H1 (cell line): ENCODE measurements around the gene IP6K3. TPM values are rescaled to one million over a fixed set of nuclear protein-coding genes. Genes with fewer than 3 reads are reported as not detected.

Experiments
- CTCF ChIA-PET: fragments of 300-600 bp; sonication (Branson Sonifier 250); formaldehyde crosslinking; loops from one replicate; lab custom pipeline; 2021; ENCODE audit not compliant: partially characterized antibody; lab: Charles Lee
- POLR2A ChIA-PET: fragments of 300-600 bp; sonication (Branson Sonifier 250); formaldehyde crosslinking; loops from one replicate; lab custom pipeline; 2021; ENCODE audit warnings: inconsistent platforms; ENCODE audit not compliant: partially characterized antibody; lab: Charles Lee
- DNase-seq, 2 experiments: peaks; one replicate each; pipeline versions ENCODE4 v3.0.0 to v3.0.0-alpha.2; 2010 to 2022; ENCODE audit warnings: low spot score in 2 of 2, low read depth in 1 of 2, mixed read lengths in 1 of 2
- FAIRE-seq: peaks from 2 replicates; lab custom pipeline; 2011; peaks lifted over from hg19 to GRCh38; lab: Jason Lieb, UNC
- H2AFZ ChIP-seq: 2 replicates; pipeline ENCODE4 v1.8.1; 2012; ENCODE audit warnings: low read length, inconsistent platforms
- H2AK5ac ChIP-seq: 2 replicates; pipeline ENCODE4 v1.6.1; 2013; ENCODE audit warnings: low read depth, low read length
- H2BK120ac ChIP-seq: replicated peaks from 2 replicates; pipeline ENCODE3; 2013; ENCODE audit warnings: low read depth, low read length, inconsistent platforms
- H2BK12ac ChIP-seq: 2 replicates; pipeline ENCODE4 v1.6.1; 2013; ENCODE audit warnings: low read depth, low read length
- H2BK15ac ChIP-seq: 2 replicates; pipeline ENCODE4 v1.6.1; 2013; ENCODE audit warnings: low read length
- H2BK20ac ChIP-seq: 2 replicates; pipeline ENCODE4 v1.6.1; 2013; ENCODE audit warnings: low read length
- H2BK5ac ChIP-seq: 2 replicates; pipeline ENCODE4 v1.6.1; 2013; ENCODE audit warnings: low read depth, low read length
- H3K14ac ChIP-seq: 2 replicates; pipeline ENCODE4 v1.6.1; 2013; ENCODE audit warnings: inconsistent platforms; ENCODE audit not compliant: insufficient read length
- H3K18ac ChIP-seq: 2 replicates; pipeline ENCODE4 v1.6.1; 2013; ENCODE audit warnings: low read length; ENCODE audit errors: extremely low read depth
- H3K23ac ChIP-seq: 2 replicates; pipeline ENCODE4 v1.6.1; 2013; ENCODE audit warnings: inconsistent platforms; ENCODE audit not compliant: insufficient read length
- H3K23me2 ChIP-seq: 2 replicates; pipeline ENCODE4 v1.6.1; 2013; ENCODE audit warnings: low read depth, low read length
- H3K27ac ChIP-seq: 2 replicates; pipeline ENCODE4 v1.6.1; 2011; ENCODE audit warnings: low read depth, low read length, inconsistent platforms
- H3K27me3 ChIP-seq, 4 experiments: replicated peaks in 1 of 4; 1 replicate in 1 of 4; 2 replicates in 3 of 4; pipeline versions ENCODE4 v1.6.1 to v1.8.1; 2011 to 2013; ENCODE audit warnings: low read length in 3 of 4, mild to moderate bottlenecking in 3 of 4, inconsistent platforms in 2 of 4, mixed read lengths in 2 of 4, moderate library complexity in 1 of 4; ENCODE audit not compliant: control insufficient read depth in 3 of 4, insufficient read depth in 3 of 4; ENCODE audit errors: extremely low read depth in 1 of 4
- H3K36me3 ChIP-seq, 4 experiments: 2 replicates each; pipeline versions ENCODE4 v1.6.1 to v1.8.1; 2011 to 2013; ENCODE audit warnings: mild to moderate bottlenecking in 4 of 4, low read length in 3 of 4, moderate library complexity in 2 of 4, control low read depth in 1 of 4, inconsistent platforms in 1 of 4; ENCODE audit not compliant: insufficient read depth in 4 of 4, control insufficient read depth in 2 of 4
- H3K4ac ChIP-seq: replicated peaks from 2 replicates; pipeline ENCODE3; 2013; ENCODE audit warnings: low read length, low read depth, mixed read lengths, inconsistent platforms; ENCODE audit not compliant: insufficient read length
- H3K4me1 ChIP-seq, 4 experiments: replicated peaks in 1 of 4; 1 replicate in 1 of 4; 2 replicates in 3 of 4; pipeline versions ENCODE4 v1.6.1 to v1.8.1; 2011 to 2013; ENCODE audit warnings: low read length in 3 of 4, inconsistent platforms in 2 of 4, mixed read lengths in 1 of 4; ENCODE audit not compliant: insufficient read depth in 4 of 4, control insufficient read depth in 3 of 4
- H3K4me2 ChIP-seq, 2 experiments: 2 replicates each; pipeline versions ENCODE4 v1.6.1 to v1.8.1; 2011 to 2013; ENCODE audit warnings: low read depth in 2 of 2, low read length in 2 of 2, control low read depth in 1 of 2, inconsistent platforms in 1 of 2, mild to moderate bottlenecking in 1 of 2; ENCODE audit not compliant: insufficient read depth in 1 of 2
- H3K4me3 ChIP-seq, 4 experiments: fragments of 200-600, 300-600 bp in 1 of 4; sonication (generic), shearing (Covaris generic), sonication (Bioruptor Twin) in 1 of 4; 2 replicates each; pipeline versions ENCODE4 v1.5.1 to v1.8.1; 2011 to 2016; ENCODE audit warnings: low read length in 4 of 4, low read depth in 3 of 4, control low read depth in 2 of 4, inconsistent platforms in 2 of 4, mild to moderate bottlenecking in 2 of 4, mixed read lengths in 1 of 4, moderate library complexity in 1 of 4; ENCODE audit not compliant: insufficient read depth in 2 of 4; ENCODE audit errors: extremely low read depth in 1 of 4
- H3K56ac ChIP-seq: replicated peaks from 2 replicates; pipeline ENCODE3; 2013; ENCODE audit warnings: low read depth, mild to moderate bottlenecking, mixed read lengths, low read length, inconsistent platforms; ENCODE audit not compliant: insufficient read length
- H3K79me1 ChIP-seq: 2 replicates; pipeline ENCODE4 v1.6.1; 2013; ENCODE audit warnings: low read depth, low read length, control low read depth
- H3K79me2 ChIP-seq, 2 experiments: 2 replicates each; pipeline versions ENCODE4 v1.6.1 to v1.8.1; 2012 to 2013; ENCODE audit warnings: low read length in 2 of 2, mild to moderate bottlenecking in 2 of 2, inconsistent platforms in 1 of 2; ENCODE audit not compliant: insufficient read depth in 2 of 2, control insufficient read depth in 1 of 2
- H3K9ac ChIP-seq, 4 experiments: replicated peaks in 1 of 4; 1 replicate in 1 of 4; 2 replicates in 3 of 4; pipeline versions ENCODE4 v1.6.1 to v1.8.1; 2011 to 2013; ENCODE audit warnings: low read depth in 3 of 4, low read length in 3 of 4, control low read depth in 2 of 4, mild to moderate bottlenecking in 2 of 4, moderate library complexity in 2 of 4, inconsistent platforms in 1 of 4; ENCODE audit errors: extremely low read depth in 1 of 4
- H3K9me3 ChIP-seq, 2 experiments: 2 replicates each; pipeline versions ENCODE4 v1.6.1 to v1.8.1; 2012 to 2013; ENCODE audit warnings: mild to moderate bottlenecking in 2 of 2, moderate library complexity in 2 of 2, control low read depth in 1 of 2, inconsistent platforms in 1 of 2, low read depth in 1 of 2, low read length in 1 of 2, mixed read lengths in 1 of 2; ENCODE audit not compliant: insufficient read depth in 2 of 2
- H4K20me1 ChIP-seq, 2 experiments: replicated peaks in 1 of 2; 2 replicates each; pipeline versions ENCODE3 to v1.8.1; 2011 to 2013; ENCODE audit warnings: inconsistent platforms in 2 of 2, low read length in 2 of 2, mild to moderate bottlenecking in 1 of 2; ENCODE audit not compliant: insufficient read depth in 2 of 2, control insufficient read depth in 1 of 2
- H4K5ac ChIP-seq: 2 replicates; pipeline ENCODE4 v1.6.1; 2013; ENCODE audit warnings: low read length, low read depth, mixed read lengths, inconsistent platforms; ENCODE audit not compliant: insufficient read length
- H4K8ac ChIP-seq: 2 replicates; pipeline ENCODE4 v1.8.0; 2013; ENCODE audit warnings: mild to moderate bottlenecking, moderate library complexity, low read length, inconsistent platforms; ENCODE audit not compliant: insufficient read depth; ENCODE audit errors: extremely low read depth
- H4K91ac ChIP-seq: replicated peaks from 2 replicates; pipeline ENCODE3; 2013; ENCODE audit warnings: low read length, mixed read lengths, inconsistent platforms; ENCODE audit not compliant: insufficient read length
- ATF3 ChIP-seq: IDR thresholded peaks from 2 replicates; pipeline ENCODE4 v1.6.1; 2011; ENCODE audit warnings: low read depth, mild to moderate bottlenecking, low read length; ENCODE audit not compliant: insufficient read depth
- BACH1 ChIP-seq: IDR thresholded peaks from 2 replicates; pipeline ENCODE4 v1.6.1; 2012; ENCODE audit warnings: low read length, improper control_type of control experiment
- MAFK ChIP-seq: IDR thresholded peaks from 2 replicates; pipeline ENCODE4 v1.6.1; 2012; ENCODE audit warnings: low read depth, mild to moderate bottlenecking, improper control_type of control experiment, low read length
- WGBS, 2 experiments: shearing (Covaris generic) in 1 of 2; methylation state at CpG; one replicate each; pipeline versions ENCODE4 v1.1.6 to v1.1.7; 2013 to 2015; ENCODE audit warnings: low lambda C conversion rate in 2 of 2, mixed read lengths in 2 of 2, inconsistent platforms in 1 of 2, low coverage in 1 of 2, missing lambda C conversion rate in 1 of 2; ENCODE audit not compliant: insufficient replicate concordance in 2 of 2, insufficient coverage in 1 of 2, insufficient read length in 1 of 2; ENCODE audit errors: extremely low coverage in 1 of 2, missing lambda C conversion rate in 1 of 2; 5-methylcytosine and 5-hydroxymethylcytosine counted together
- polyA plus RNA-seq, 7 experiments: library from polyadenylated mRNA; depleted of rRNA in 3 of 7; stranded (reverse) in 5 of 7; unstranded in 2 of 7; fragments of >200 nt in 5 of 7; fragments of 200-250 nt in 2 of 7; gene quantifications; 1 replicate in 5 of 7; 2 replicates in 1 of 7; 4 replicates in 1 of 7; pipeline versions ENCODE4 v1.2.1 to v1.2.3, GENCODE V29; 2011 to 2013; ENCODE audit warnings: missing spikeins in 2 of 7, mixed read lengths in 2 of 7
- total RNA-seq: library from RNA; stranded (reverse); fragmentation: NEBNext Ultra II Directional; extraction: Animal tissue kit (Norgen Biotek cat#: 25700); gene quantifications from 2 replicates; pipeline ENCODE4 v1.2.1, GENCODE V29; 2021
- TF ChIP-seq, protein P1 (sequence below): IDR thresholded peaks from 2 replicates; pipeline ENCODE4 v1.6.1; 2012; ENCODE audit warnings: inconsistent platforms

IP6K3 gene
- total and polyA plus RNA-seq, 2 of the 8 experiments (the other 6 are each of a cell fraction or from before 2014, with no cell fraction given): 0.22 to 0.73 TPM

DNA sequence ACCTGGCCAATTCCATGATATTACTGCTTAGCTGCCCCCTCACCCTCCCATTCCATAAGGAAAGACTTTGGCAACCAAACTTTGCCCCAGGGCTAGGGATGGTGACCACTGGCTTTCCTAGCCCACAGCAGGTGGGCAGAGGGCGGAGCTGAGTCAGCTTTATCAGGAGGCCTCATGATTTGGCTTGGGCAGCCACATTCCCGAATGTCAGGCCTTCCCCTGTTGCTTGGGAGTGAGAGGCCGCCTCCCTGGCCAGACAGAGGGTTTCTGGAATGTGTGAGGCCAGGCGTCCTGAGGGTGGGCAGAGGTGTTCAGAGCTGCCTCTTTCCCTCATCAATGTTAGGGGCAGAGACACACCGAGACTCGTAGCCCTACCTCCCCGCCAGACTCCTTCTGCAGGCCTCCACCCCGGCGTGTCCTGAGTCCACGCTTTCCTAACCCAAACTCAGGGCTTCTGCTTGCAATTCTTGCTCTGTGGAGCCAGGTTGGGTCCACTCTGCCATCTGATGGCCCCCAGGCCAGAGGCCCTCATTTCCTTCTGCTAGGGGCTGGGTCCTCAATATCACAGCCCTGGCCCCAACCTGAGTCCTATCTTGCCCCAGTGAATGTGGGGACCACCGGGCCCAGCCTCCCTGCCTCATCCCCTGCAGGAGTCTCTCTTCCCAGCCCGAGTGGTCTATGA lies 54.5 kb downstream of the IP6K3 start:
- Histone ChIP-seq H2AFZ (no peak overlapping the region), H3K23ac (no peak overlapping the region), H2BK20ac (no peak overlapping the region), H3K27me3 (no peaks in the 10 kb centered on the region), H3K4me2 (no peak overlapping the region), H4K20me1 (peaks cover 7% of the 10 kb centered on the region in 2 experiments), H2AK5ac (no peak overlapping the region), H2BK15ac (no peak overlapping the region), H2BK12ac (no peak overlapping the region), H3K27ac (no peak overlapping the region), H2BK120ac (no peak overlapping the region), H3K9ac (no peak overlapping the region), H3K9me3 (no peaks in the 10 kb centered on the region), H3K56ac (no peak overlapping the region), H3K14ac (no peak overlapping the region), H3K79me1 (no peaks in the 10 kb centered on the region), H3K4ac (no peak overlapping the region), H3K18ac (no peak overlapping the region), H4K5ac (no peak overlapping the region), H3K4me3 (no peak overlapping the region), H3K36me3 (peaks cover 23 to 54% (median 37%) of the 10 kb centered on the region in 4 experiments), H2BK5ac (no peak overlapping the region; the same call in 1 of the 2 replicates), H3K79me2 (no peaks in the 10 kb centered on the region), H4K8ac (no peak overlapping the region), H4K91ac (no peak overlapping the region), H3K23me2 (no peaks in the 10 kb centered on the region), H3K4me1 (peaks cover 0 to 7% (median 1%) of the 10 kb centered on the region in 4 experiments; a peak in 4 of 7 replicates)
- DNase-seq: no peak
- CTCF ChIA-PET: interaction anchor here (0.9 to 1.5 kb wide), 3 partner anchors 8 to 107 kb away, joined by 3 to 10 read pairs (median 3); partner anchors contain the start of gene UQCC2
- 86% methylated on average over 12 of the region's 12 CpGs; no CpG with 5 or more reads in 1 of the 2 experiments for WGBS, 2 experiments
- POLR2A ChIA-PET: interaction anchor here (0.9 to 2.9 kb wide), 6 partner anchors 9 to 238 kb away, joined by 3 to 10 read pairs (median 4); partner anchors contain the start of genes ITPR3, UQCC2 and ZBTB9
- TF ChIP-seq MAFK: peak; percentile 79; the same call in 1 of the 2 replicates
- TF ChIP-seq, protein P1, sequence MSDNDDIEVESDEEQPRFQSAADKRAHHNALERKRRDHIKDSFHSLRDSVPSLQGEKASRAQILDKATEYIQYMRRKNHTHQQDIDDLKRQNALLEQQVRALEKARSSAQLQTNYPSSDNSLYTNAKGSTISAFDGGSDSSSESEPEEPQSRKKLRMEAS: peak; percentile 22; the same call in 1 of the 2 replicates
- TF ChIP-seq BACH1: 0 out of 2 replicates have a peak, but pooled peaks have one; percentile 53
- no peak for TF ChIP-seq ATF3
- no peak for FAIRE-seq
